Measurements from ENCODE around the gene MTMR10. TPM values are rescaled to one million over a fixed set of nuclear protein-coding genes. Genes with fewer than 3 reads are reported as not detected.

Gene MTMR10
- total and polyA plus RNA-seq, 2 of the 4 experiments (the other 2 are of a cell fraction): 11.2 to 13.8 TPM

- TF ChIP-seq MAFK (IDR thresholded peaks at IDR 0.05; ENCODE audit: low read depth, low read length) (0 out of 2 replicates have a peak, but pooled peaks have one; percentile 12), RAD21 (IDR thresholded peaks at IDR 0.05; ENCODE audit: low read length) (no peak), CTCF (conservative IDR thresholded peaks at IDR 0.05; ENCODE audit: low read depth, low read length) (no peak)
- peaks cover 8% of the 10 kb centered on the region for H3K27me3 ChIP-seq (ENCODE audit: control insufficient read depth, insufficient read depth, low read length)
- ATAC-seq (ENCODE audit: low read depth) (no peak), DNase-seq (no peak)
- H2BK120ac ChIP-seq (ENCODE audit: low read depth, low read length): no peak overlapping the region
- no peak overlapping the region for H4K91ac ChIP-seq (ENCODE audit: insufficient read depth, low read depth, low read length)
- H3K14ac ChIP-seq (replicated peaks; ENCODE audit: low read depth, low read length): no peak overlapping the region
- no peak overlapping the region for H3K4me2 ChIP-seq (ENCODE audit: low read depth, low read length)
- H3K27ac ChIP-seq (ENCODE audit: insufficient read depth, low read length): no peak overlapping the region
- H4K8ac ChIP-seq (ENCODE audit: low read depth in 2 of 2, low read length in 2 of 2): no peak overlapping the region
- intact Hi-C loops (cut with micrococcal nuclease) (loop anchor here (10.0 kb wide), 1 partner anchor 328 kb away; the partner anchor contains the start of gene KLF13), dilution Hi-C loops (cut with HindIII; ENCODE audit: low sequenced_read_pairs, unreplicated experiment) (no loop called here), in situ Hi-C loops (cut with MboI; ENCODE audit: low sequenced_read_pairs) (no loop called here)
- H3K36me3 ChIP-seq (ENCODE audit: control insufficient read depth, insufficient read depth, low read length): no peaks in the 10 kb centered on the region
- ChIA-PET CTCF (no interaction called here), POLR2A (ENCODE audit: unreplicated experiment) (no interaction called here)
- H2BK20ac ChIP-seq (ENCODE audit: low read depth, low read length): no peak overlapping the region
- H3K4ac ChIP-seq (ENCODE audit: low read depth, low read length): no peak overlapping the region
- no peak overlapping the region for H4K5ac ChIP-seq (ENCODE audit: low read depth, low read length)
- no peak overlapping the region for H2AFZ ChIP-seq (replicated peaks; ENCODE audit: low read length, poor library complexity)
- no peaks in the 10 kb centered on the region for H3K79me1 ChIP-seq (ENCODE audit: low read depth in 1 of 2, low read length in 2 of 2)
- no peak overlapping the region for H3K4me3 ChIP-seq (ENCODE audit: insufficient read depth, low read depth, low read length)
- H2BK5ac ChIP-seq (ENCODE audit: low read depth, low read length, poor library complexity, severe bottlenecking): no peak overlapping the region
- no peak overlapping the region for H2BK15ac ChIP-seq (ENCODE audit: low read depth, low read length)
- no peak overlapping the region for H2AK9ac ChIP-seq (replicated peaks; ENCODE audit: low read depth, low read length, poor library complexity)
- no peak overlapping the region for H3K56ac ChIP-seq (ENCODE audit: extremely low read depth, insufficient read depth, low read length)
- no peak overlapping the region for H2AK5ac ChIP-seq (ENCODE audit: low read depth, low read length)
- no peak overlapping the region for H3K18ac ChIP-seq (ENCODE audit: low read depth, low read length)
- 0 out of 2 replicates have a peak, but pooled peaks cover 2% of the 10 kb centered on the region for H3K9me1 ChIP-seq (ENCODE audit: insufficient read depth, low read length)
- no peaks in the 10 kb centered on the region for H4K20me1 ChIP-seq (ENCODE audit: insufficient read depth, low read length)
- WGBS, 2 experiments (ENCODE audit: extremely low coverage in 2 of 2, insufficient read length in 1 of 2): no CpG with 5 or more reads among the region's 1 CpG
- no peak overlapping the region for H3K9ac ChIP-seq (ENCODE audit: low read depth, low read length)
- no peak overlapping the region for H3K23ac ChIP-seq (ENCODE audit: low read depth, low read length)
- BruUV-seq (replicated peaks): no TSS peak
- H3K9me3 ChIP-seq (ENCODE audit: control insufficient read depth, insufficient read depth, low read length): 0 out of 2 replicates have a peak, but pooled peaks cover 2% of the 10 kb centered on the region
- H3K4me1 ChIP-seq (ENCODE audit: control insufficient read depth, insufficient read depth, low read length): peaks cover 2% of the 10 kb centered on the region
Observed at GRCh38 chr15:30997270-30997669, 5.8 kb upstream of the MTMR10 start.
